ENCODE results near the gene ANKRD11. TPM values are rescaled to one million over a fixed set of nuclear protein-coding genes. Genes with fewer than 3 reads are reported as not detected.
"Not testable (repeated sequence)": the region's sequence is repeated elsewhere in the genome, so short reads cannot be mapped to it uniquely, and the experiment has no call there.

ANKRD11 gene
- total RNA-seq, 1 donor from 2014 or later: 164 TPM

DNA sequence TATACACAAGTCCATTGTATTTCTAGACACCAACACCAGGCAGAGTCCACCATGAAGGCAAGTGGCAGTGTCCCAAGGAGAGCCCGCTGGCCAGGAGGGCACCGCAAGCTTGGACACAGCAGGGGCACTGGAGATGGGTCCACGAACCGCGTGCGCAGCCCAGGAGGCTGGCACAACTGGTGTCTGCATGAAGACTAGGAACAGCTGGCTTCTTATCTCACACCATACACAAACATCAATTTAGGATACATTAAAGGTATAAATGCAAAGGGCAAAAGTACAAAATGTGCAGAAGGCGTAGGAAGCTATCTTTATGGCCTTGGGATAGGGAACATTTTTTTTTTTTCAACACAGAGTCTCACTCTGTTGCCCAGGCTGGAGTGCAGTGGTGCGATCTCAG lies 52.4 kb downstream of the ANKRD11 start:
- Mint-ChIP-seq H3K4me1 (peaks cover 59% of the 10 kb centered on the region), H3K36me3 (ENCODE audit: low read depth) (peaks cover 6% of the 10 kb centered on the region)

GRCh38 chr16:89437251-89437987 lies 52.9 kb downstream of the ANKRD11 start:
- no peak for DNase-seq (ENCODE audit: low read depth, low spot score)
- peaks cover 54% of the 10 kb centered on the region for H3K4me1 Mint-ChIP-seq
- H3K4me3 Mint-ChIP-seq: no peak overlapping the region
- no peaks in the 10 kb centered on the region for H3K9me3 Mint-ChIP-seq
- peaks cover 6% of the 10 kb centered on the region for H3K36me3 Mint-ChIP-seq (ENCODE audit: low read depth)
- H3K27me3 Mint-ChIP-seq (ENCODE audit: low read depth): no peaks in the 10 kb centered on the region
- TF ChIP-seq, protein P1, sequence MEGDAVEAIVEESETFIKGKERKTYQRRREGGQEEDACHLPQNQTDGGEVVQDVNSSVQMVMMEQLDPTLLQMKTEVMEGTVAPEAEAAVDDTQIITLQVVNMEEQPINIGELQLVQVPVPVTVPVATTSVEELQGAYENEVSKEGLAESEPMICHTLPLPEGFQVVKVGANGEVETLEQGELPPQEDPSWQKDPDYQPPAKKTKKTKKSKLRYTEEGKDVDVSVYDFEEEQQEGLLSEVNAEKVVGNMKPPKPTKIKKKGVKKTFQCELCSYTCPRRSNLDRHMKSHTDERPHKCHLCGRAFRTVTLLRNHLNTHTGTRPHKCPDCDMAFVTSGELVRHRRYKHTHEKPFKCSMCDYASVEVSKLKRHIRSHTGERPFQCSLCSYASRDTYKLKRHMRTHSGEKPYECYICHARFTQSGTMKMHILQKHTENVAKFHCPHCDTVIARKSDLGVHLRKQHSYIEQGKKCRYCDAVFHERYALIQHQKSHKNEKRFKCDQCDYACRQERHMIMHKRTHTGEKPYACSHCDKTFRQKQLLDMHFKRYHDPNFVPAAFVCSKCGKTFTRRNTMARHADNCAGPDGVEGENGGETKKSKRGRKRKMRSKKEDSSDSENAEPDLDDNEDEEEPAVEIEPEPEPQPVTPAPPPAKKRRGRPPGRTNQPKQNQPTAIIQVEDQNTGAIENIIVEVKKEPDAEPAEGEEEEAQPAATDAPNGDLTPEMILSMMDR (conservative IDR thresholded peaks at IDR 0.05): no peak
- peak overlapping the region; percentile 68 for H3K27ac Mint-ChIP-seq (ENCODE audit: unreplicated experiment)

More for the DNA sequence above, 52.4 kb downstream of the ANKRD11 start:
- Mint-ChIP-seq H3K4me3 (no peak overlapping the region), H3K9me3 (no peaks in the 10 kb centered on the region), H3K27me3 (ENCODE audit: low read depth) (no peaks in the 10 kb centered on the region), H3K27ac (ENCODE audit: unreplicated experiment) (no peak overlapping the region)
- no peak for DNase-seq (ENCODE audit: low read depth, low spot score)
- TF ChIP-seq, protein P1 (conservative IDR thresholded peaks at IDR 0.05): no peak

GRCh38 chr16:89436366-89436765 lies 54.0 kb downstream of the ANKRD11 start:
- Mint-ChIP-seq H3K27ac (ENCODE audit: unreplicated experiment) (no peak overlapping the region), H3K27me3 (ENCODE audit: low read depth) (no peaks in the 10 kb centered on the region), H3K36me3 (ENCODE audit: low read depth) (peaks cover 6% of the 10 kb centered on the region), H3K4me1 (peaks cover 46% of the 10 kb centered on the region), H3K4me3 (no peak overlapping the region), H3K9me3 (no peaks in the 10 kb centered on the region)
- TF ChIP-seq, protein P1 (conservative IDR thresholded peaks at IDR 0.05): no peak
- DNase-seq (ENCODE audit: low read depth, low spot score): no peak

DNA sequence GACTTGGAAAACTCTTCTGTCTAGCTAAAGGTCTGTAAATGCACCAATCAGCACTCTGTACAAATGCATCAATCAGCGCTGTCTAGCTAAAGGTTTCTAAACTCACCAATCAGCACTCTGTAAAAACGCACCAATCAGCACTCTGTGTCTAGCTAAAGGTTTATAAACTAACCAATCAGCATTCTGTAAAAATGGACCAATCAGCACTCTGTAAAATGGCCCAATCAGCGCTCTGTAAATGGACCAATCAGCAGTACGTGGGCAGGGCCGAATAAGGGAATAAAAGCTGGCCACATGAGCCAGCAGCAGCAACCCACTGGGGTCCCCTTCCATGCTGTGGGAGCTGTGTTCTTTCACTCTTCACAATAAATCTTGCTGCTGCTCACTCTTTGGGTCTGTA lies 55.3 kb downstream of the ANKRD11 start:
- H3K36me3 Mint-ChIP-seq (ENCODE audit: low read depth); DNase-seq (ENCODE audit: low read depth, low spot score); H3K9me3 Mint-ChIP-seq; H3K4me3 Mint-ChIP-seq; H3K27ac Mint-ChIP-seq (ENCODE audit: unreplicated experiment); H3K27me3 Mint-ChIP-seq (ENCODE audit: low read depth): not testable (repeated sequence)
- peaks cover 34% of the 10 kb centered on the region for H3K4me1 Mint-ChIP-seq

GRCh38 chr16:89434490-89434889 lies 55.9 kb downstream of the ANKRD11 start:
- Mint-ChIP-seq H3K27me3 (ENCODE audit: low read depth) (no peaks in the 10 kb centered on the region), H3K27ac (ENCODE audit: unreplicated experiment) (no peak overlapping the region), H3K36me3 (ENCODE audit: low read depth) (peaks cover 6% of the 10 kb centered on the region), H3K4me1 (peaks cover 30% of the 10 kb centered on the region), H3K4me3 (no peak overlapping the region), H3K9me3 (peaks cover 3% of the 10 kb centered on the region)
- DNase-seq (ENCODE audit: low read depth, low spot score): no peak
- TF ChIP-seq, protein P1 (conservative IDR thresholded peaks at IDR 0.05): no peak

DNA sequence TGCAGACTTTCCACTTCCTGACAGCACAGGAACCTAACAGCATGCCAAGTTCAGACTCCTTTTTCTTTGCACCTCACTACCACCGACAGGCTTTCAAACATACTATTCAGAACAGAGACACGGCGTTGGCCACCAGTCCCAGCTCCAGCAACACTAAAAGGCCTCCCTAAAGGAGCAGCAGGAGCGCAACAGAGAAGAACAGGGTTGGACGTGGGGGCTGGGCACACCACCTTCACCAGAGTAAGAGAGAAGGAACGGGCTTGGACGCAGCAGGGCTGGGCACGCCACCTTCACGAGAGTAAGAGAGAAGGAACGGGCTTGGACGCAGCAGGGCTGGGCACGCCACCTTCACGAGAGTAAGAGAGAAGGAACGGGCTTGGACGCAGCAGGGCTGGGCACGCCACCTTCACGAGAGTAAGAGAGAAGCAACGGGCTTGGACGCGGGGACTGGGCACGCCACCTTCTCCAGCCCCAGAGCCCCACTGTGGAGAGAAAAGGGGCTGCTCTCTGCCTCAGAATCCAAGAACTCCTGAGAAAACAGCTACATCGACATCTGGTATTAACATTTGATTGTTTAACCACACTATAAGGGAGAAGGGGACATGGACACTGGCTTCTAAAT lies 56.9 kb downstream of the ANKRD11 start:
- H3K27me3 Mint-ChIP-seq (ENCODE audit: low read depth); H3K4me3 Mint-ChIP-seq; DNase-seq (ENCODE audit: low read depth, low spot score); H3K9me3 Mint-ChIP-seq; H3K27ac Mint-ChIP-seq (ENCODE audit: unreplicated experiment); H3K36me3 Mint-ChIP-seq (ENCODE audit: low read depth): not testable (repeated sequence)
- H3K4me1 Mint-ChIP-seq: peaks cover 24% of the 10 kb centered on the region
